ENCODE measurements around the gene CBY1. TPM values are rescaled to one million over a fixed set of nuclear protein-coding genes. Genes with fewer than 3 reads are reported as not detected.

Gene CBY1
- total and polyA plus RNA-seq, 2 donors (not counting 1 experiment from before 2014, with no cell fraction given): 6.0 to 20.7 TPM

GRCh38 chr22:38706101-38706900, 49.9 kb downstream of the CBY1 start:
- H3K4me2 ChIP-seq (replicated peaks; ENCODE audit: low read depth, low read length, poor library complexity, severe bottlenecking): peak overlapping the region; percentile 87
- DNase-seq (peak; percentile 59), ATAC-seq (ENCODE audit: low read depth) (no peak)
- peak overlapping the region; percentile 64 to 93 (median 88) for H3K4me3 ChIP-seq (ENCODE audit: control extremely low read depth in 1 of 5, extremely low read depth in 1 of 5, insufficient read depth in 1 of 5, low read depth in 2 of 5, low read length in 4 of 5)
- under 1% methylated on average over 80 of the region's 80 CpGs for WGBS (ENCODE audit: insufficient coverage)
- no peaks in the 10 kb centered on the region for H3K9me3 ChIP-seq (ENCODE audit: control extremely low read depth in 1 of 3, control insufficient read depth in 2 of 3, insufficient read depth in 1 of 3, low read length in 2 of 3)
- peaks cover 71% of the 10 kb centered on the region for H3K4me1 Mint-ChIP-seq
- H3K27me3 ChIP-seq (replicated peaks in 1 of 4; ENCODE audit: control extremely low read depth in 1 of 4, control insufficient read depth in 3 of 4, insufficient read depth in 4 of 4, low read length in 3 of 4): no peaks in the 10 kb centered on the region
- peak overlapping the region; percentile 94 for H3K4me3 Mint-ChIP-seq
- peak overlapping the region; percentile 90 for H3K9ac ChIP-seq (ENCODE audit: low read length)
- H3K27ac ChIP-seq (ENCODE audit: low read length in 2 of 2): peak overlapping the region; percentile 59 to 91
- ChIA-PET CTCF (interaction anchor here (0.6 to 6.6 kb wide), 6 partner anchors 18 to 133 kb away, joined by 3 to 35 read pairs (median 4); partner anchors contain the start of gene TOMM22), POLR2A (interaction anchor here (0.9 to 1.5 kb wide), 4 partner anchors 26 to 525 kb away, joined by 3 to 5 read pairs (median 4); partner anchors contain the start of genes CBX6 and PLA2G6)
- peaks cover 0 to 17% of the 10 kb centered on the region in 2 experiments for H3K36me3 ChIP-seq (replicated peaks in 1 of 2; ENCODE audit: control extremely low read depth in 1 of 2, control insufficient read depth in 1 of 2, extremely low read depth in 1 of 2, insufficient read depth in 2 of 2, low read length in 1 of 2)
- H3K79me2 ChIP-seq (ENCODE audit: control insufficient read depth, insufficient read depth, low read length): peaks cover 64% of the 10 kb centered on the region
- no peaks in the 10 kb centered on the region for H3K9me3 Mint-ChIP-seq (ENCODE audit: insufficient read depth)
- peak overlapping the region; percentile 98 for H3K27ac Mint-ChIP-seq
- peaks cover 51 to 54% of the 10 kb centered on the region in 2 donors for H3K4me1 ChIP-seq (ENCODE audit: control insufficient read depth in 2 of 2, insufficient read depth in 2 of 2, low read length in 2 of 2)
- H4K20me1 ChIP-seq (ENCODE audit: control insufficient read depth, insufficient read depth, low read length, poor library complexity, severe bottlenecking): peaks cover 53% of the 10 kb centered on the region
- intact Hi-C loops (cut with micrococcal nuclease): loop anchor here (5.0 to 10.0 kb wide), 2 partner anchors 522 to 611 kb away; partner anchors contain the start of genes PLA2G6 and RPL3
- TF ChIP-seq CTCF (IDR thresholded peaks at IDR 0.05) (no peak), EZH2 (IDR thresholded peaks at IDR 0.05; ENCODE audit: borderline replicate concordance, insufficient read depth, low read depth, low read length, poor library complexity, severe bottlenecking) (no peak)
- H2AFZ ChIP-seq (ENCODE audit: insufficient read depth, low read depth, low read length, poor library complexity, severe bottlenecking): peak overlapping the region; percentile 53
- no peaks in the 10 kb centered on the region for H3K27me3 Mint-ChIP-seq

- Histone ChIP-seq H3K27ac (ENCODE audit: low read length in 2 of 2) (peak overlapping the region; percentile 59 to 91), H3K79me2 (ENCODE audit: control insufficient read depth, insufficient read depth, low read length) (peaks cover 64% of the 10 kb centered on the region), H3K4me1 (ENCODE audit: control insufficient read depth in 2 of 2, insufficient read depth in 2 of 2, low read length in 2 of 2) (peaks cover 47 to 48% of the 10 kb centered on the region in 2 donors), H3K4me2 (replicated peaks; ENCODE audit: low read depth, low read length, poor library complexity, severe bottlenecking) (peak overlapping the region; percentile 87), H3K9me3 (ENCODE audit: control extremely low read depth in 1 of 3, control insufficient read depth in 2 of 3, insufficient read depth in 1 of 3, low read length in 2 of 3) (no peaks in the 10 kb centered on the region), H4K20me1 (ENCODE audit: control insufficient read depth, insufficient read depth, low read length, poor library complexity, severe bottlenecking) (peaks cover 58% of the 10 kb centered on the region), H3K9ac (ENCODE audit: low read length) (peak overlapping the region; percentile 90), H3K4me3 (ENCODE audit: control extremely low read depth in 1 of 5, extremely low read depth in 1 of 5, insufficient read depth in 1 of 5, low read depth in 2 of 5, low read length in 4 of 5) (peak overlapping the region; percentile 64 to 93 (median 88)), H2AFZ (ENCODE audit: insufficient read depth, low read depth, low read length, poor library complexity, severe bottlenecking) (no peak overlapping the region), H3K27me3 (replicated peaks in 1 of 4; ENCODE audit: control extremely low read depth in 1 of 4, control insufficient read depth in 3 of 4, insufficient read depth in 4 of 4, low read length in 3 of 4) (no peaks in the 10 kb centered on the region), H3K36me3 (replicated peaks in 1 of 2; ENCODE audit: control extremely low read depth in 1 of 2, control insufficient read depth in 1 of 2, extremely low read depth in 1 of 2, insufficient read depth in 2 of 2, low read length in 1 of 2) (peaks cover 0 to 17% of the 10 kb centered on the region in 2 experiments)
- H3K4me3 Mint-ChIP-seq: peak overlapping the region; percentile 94
- no peaks in the 10 kb centered on the region for H3K27me3 Mint-ChIP-seq
- peak overlapping the region; percentile 90 for H3K27ac Mint-ChIP-seq
- ATAC-seq (ENCODE audit: low read depth) (no peak), DNase-seq (no peak)
- intact Hi-C loops (cut with micrococcal nuclease): loop anchor here (5.0 to 10.0 kb wide), 2 partner anchors 522 to 610 kb away; partner anchors contain the start of genes PLA2G6 and RPL3
- no peaks in the 10 kb centered on the region for H3K9me3 Mint-ChIP-seq (ENCODE audit: insufficient read depth)
- WGBS (ENCODE audit: insufficient coverage): 0% methylated on average over 1 of the region's 4 CpGs
- no peak for TF ChIP-seq EZH2 (IDR thresholded peaks at IDR 0.05; ENCODE audit: borderline replicate concordance, insufficient read depth, low read depth, low read length, poor library complexity, severe bottlenecking)
- no peak for TF ChIP-seq CTCF (IDR thresholded peaks at IDR 0.05)
- ChIA-PET POLR2A (interaction anchor here (1.5 kb wide), 1 partner anchor 26 kb away, joined by 5 read pairs; no protein-coding TSS in a partner anchor), CTCF (interaction anchor here (0.6 to 6.6 kb wide), 5 partner anchors 25 to 133 kb away, joined by 3 to 35 read pairs (median 3); partner anchors contain the start of gene TOMM22)
- peaks cover 66% of the 10 kb centered on the region for H3K4me1 Mint-ChIP-seq
These were observed 50.4 kb downstream of the CBY1 start for GRCh38 chr22:38706901-38707195.

Measured in B cell (primary cell).